Uterus (tissue), 4 donors: ENCODE data around the gene GSAP. TPM values are rescaled to one million over a fixed set of nuclear protein-coding genes. Genes with fewer than 3 reads are reported as not detected.
A peak's percentile ranks its signal among the peaks of the same experiment; 100 is the strongest.

ENCODE experiments used
- DNase-seq, 2 donors: peaks; one replicate each; pipeline ENCODE4 v3.0.0-alpha.2; 2019 to 2020
- H3K27ac ChIP-seq, 2 donors: fragments of 200-600 bp; sonication (generic); 1 replicate in 1 of 2; 2 replicates in 1 of 2; pipeline ENCODE4 v1.5.1; 2016 to 2018
- H3K27me3 ChIP-seq, 2 donors: fragments of 200-600 bp; sonication (generic); one replicate each; pipeline ENCODE4 v1.5.1; 2018 to 2019; ENCODE audit warnings: control low read depth in 1 of 2
- H3K36me3 ChIP-seq, 2 donors: fragments of 200-600 bp; sonication (generic); one replicate each; pipeline ENCODE4 v1.5.1; 2019; ENCODE audit warnings: control low read depth in 1 of 2
- H3K4me1 ChIP-seq, 2 donors: fragments of 200-600 bp; sonication (generic); one replicate each; pipeline ENCODE4 v1.5.1; 2018 to 2019; ENCODE audit warnings: control low read depth in 1 of 2
- H3K4me3 ChIP-seq, 2 donors: fragments of 200-600 bp; sonication (generic); 1 replicate in 1 of 2; 2 replicates in 1 of 2; pipeline ENCODE4 v1.5.1; 2018 to 2019; ENCODE audit warnings: mild to moderate bottlenecking in 1 of 2
- H3K9me3 ChIP-seq, 2 donors: fragments of 200-600 bp; sonication (generic); one replicate each; pipeline ENCODE4 v1.5.1; 2019; ENCODE audit warnings: control low read depth in 1 of 2
- CTCF ChIP-seq, 4 experiments: fragments of 200-600 bp in 2 of 4; fragments of 450-650 bp in 2 of 4; sonication (generic) in 2 of 4; IDR thresholded peaks; one replicate each; pipeline ENCODE4 v1.5.1; 2016 to 2019; ENCODE audit warnings: antibody characterized with exemption in 4 of 4, mild to moderate bottlenecking in 2 of 4, moderate library complexity in 1 of 4
- POLR2A ChIP-seq, 2 donors: fragments of 450-650 bp; IDR thresholded peaks; one replicate each; pipeline ENCODE4 v1.6.1; 2016; ENCODE audit warnings: antibody characterized with exemption in 2 of 2, mild to moderate bottlenecking in 1 of 2, moderate library complexity in 1 of 2
- intact Hi-C: fragments of 100-400 bp; cut with DNase I; formaldehyde crosslinking; loops from one replicate; pipeline ENCODE4 v1.15.1; 2023; ENCODE audit warnings: low total_unique reads
- total RNA-seq, 4 donors: library from RNA; depleted of rRNA in 3 of 4; stranded (reverse); fragments of >200 nt in 3 of 4; gene quantifications; one replicate each; pipeline versions ENCODE4 v1.1.0 to v1.2.4, GENCODE V29; 2014 to 2023
- donor health status: DM: yes; HTN: yes; CAD: no.

The GSAP gene
- total RNA-seq, 4 donors from 2014 or later = 3.6 to 24.1 (median 13.1) TPM

GRCh38 chr7:77327932-77328628, 88.1 kb downstream of the GSAP start:
- no peaks in the 10 kb centered on the region for H3K27me3 ChIP-seq
- H3K4me3 ChIP-seq = no peak overlapping the region
- intact Hi-C loops = no loop called here
- H3K4me1 ChIP-seq = peaks cover 3 to 8% of the 10 kb centered on the region in 2 donors
- H3K9me3 ChIP-seq = no peaks in the 10 kb centered on the region
- TF ChIP-seq POLR2A (IDR thresholded peaks at IDR 0.05) (no peak), CTCF (IDR thresholded peaks at IDR 0.05) (no peak)
- DNase-seq = no peak
- H3K27ac ChIP-seq = peak overlapping the region; percentile 61 to 69
- no peaks in the 10 kb centered on the region for H3K36me3 ChIP-seq

- TF ChIP-seq POLR2A (IDR thresholded peaks at IDR 0.05) = no peak
- no peak for TF ChIP-seq CTCF (IDR thresholded peaks at IDR 0.05)
- Histone ChIP-seq H3K4me1 (peaks cover 3 to 8% of the 10 kb centered on the region in 2 donors), H3K36me3 (no peaks in the 10 kb centered on the region), H3K9me3 (no peaks in the 10 kb centered on the region), H3K27ac (peak overlapping the region; percentile 61 to 69), H3K4me3 (no peak overlapping the region), H3K27me3 (no peaks in the 10 kb centered on the region)
- intact Hi-C loops = no loop called here
- DNase-seq = peak in 1 of 2 donors; percentile 28
Measured at GRCh38 chr7:77327067-77327931, 88.8 kb downstream of the GSAP start.

GRCh38 chr7:77326131-77326530, 90.0 kb downstream of the GSAP start:
- Histone ChIP-seq H3K4me1 (peaks cover 0 to 8% of the 10 kb centered on the region in 2 donors), H3K9me3 (no peaks in the 10 kb centered on the region), H3K27me3 (no peaks in the 10 kb centered on the region), H3K4me3 (no peak overlapping the region), H3K36me3 (no peaks in the 10 kb centered on the region), H3K27ac (peak overlapping the region in 1 of 2 donors; percentile 69)
- TF ChIP-seq CTCF (IDR thresholded peaks at IDR 0.05) (no peak), POLR2A (IDR thresholded peaks at IDR 0.05) (no peak)
- no peak for DNase-seq
- intact Hi-C loops = no loop called here

GRCh38 chr7:77321300-77321699, 94.8 kb downstream of the GSAP start:
- H3K9me3 ChIP-seq = no peaks in the 10 kb centered on the region
- no peaks in the 10 kb centered on the region for H3K36me3 ChIP-seq
- H3K27ac ChIP-seq = no peak overlapping the region
- H3K4me1 ChIP-seq = no peaks in the 10 kb centered on the region
- no peaks in the 10 kb centered on the region for H3K27me3 ChIP-seq
- DNase-seq = no peak
- TF ChIP-seq CTCF (IDR thresholded peaks at IDR 0.05) = no peak
- no peak for TF ChIP-seq POLR2A (IDR thresholded peaks at IDR 0.05)
- intact Hi-C loops = no loop called here
- no peak overlapping the region for H3K4me3 ChIP-seq

- TF ChIP-seq POLR2A (IDR thresholded peaks at IDR 0.05) (no peak), CTCF (IDR thresholded peaks at IDR 0.05) (no peak)
- no peak for DNase-seq
- Histone ChIP-seq H3K36me3 (no peaks in the 10 kb centered on the region), H3K27me3 (no peaks in the 10 kb centered on the region), H3K9me3 (no peaks in the 10 kb centered on the region), H3K4me1 (no peaks in the 10 kb centered on the region), H3K4me3 (no peak overlapping the region), H3K27ac (no peak overlapping the region)
- intact Hi-C loops = no loop called here
Measured at GRCh38 chr7:77320714-77321113, 95.4 kb downstream of the GSAP start.
